MCF 10A (cell line): Measurements from ENCODE around the gene PPP1CA. TPM values are rescaled to one million over a fixed set of nuclear protein-coding genes. Genes with fewer than 3 reads are reported as not detected.

Source experiments
- BruUV-seq: library from RNA; stranded (reverse); fragments of 400-500 nt; replicated peaks from 2 replicates; lab custom pipeline; 2021; lab: Mats Ljungman, UMichigan
- CTCF ChIA-PET: fragments of 300-600 bp; sonication (Branson Sonifier 250); formaldehyde crosslinking; extraction: SDS; loops from one replicate; lab custom pipeline; 2021; ENCODE audit warnings: antibody characterized with exemption, inconsistent platforms; lab: Yijun Ruan, JAX
- POLR2A ChIA-PET: fragments of 300-600, 350-650 bp; sonication (Branson Sonifier 250); formaldehyde crosslinking; extraction: SDS; loops from one replicate; lab custom pipeline; 2020; ENCODE audit warnings: antibody characterized with exemption, inconsistent platforms; lab: Yijun Ruan, JAX
- DNase-seq: peaks from one replicate; pipeline ENCODE4 v3.0.0-alpha.2; 2018; ENCODE audit not compliant: unreplicated experiment
- H3K27ac Mint-ChIP-seq: one replicate; pipeline ENCODE4 v1.8.0; 2022; ENCODE audit warnings: mild to moderate bottlenecking, low read depth, mixed read lengths; ENCODE audit not compliant: unreplicated experiment
- H3K27me3 Mint-ChIP-seq: one replicate; pipeline ENCODE4 v1.8.0; 2022; ENCODE audit warnings: mixed read lengths; ENCODE audit not compliant: insufficient read depth, unreplicated experiment
- H3K36me3 Mint-ChIP-seq: one replicate; pipeline ENCODE4 v1.8.0; 2022; ENCODE audit warnings: mild to moderate bottlenecking, moderate library complexity, mixed read lengths; ENCODE audit not compliant: insufficient read depth, unreplicated experiment
- H3K4me1 Mint-ChIP-seq: one replicate; pipeline ENCODE4 v1.8.0; 2022; ENCODE audit warnings: mixed read lengths; ENCODE audit not compliant: insufficient read depth, unreplicated experiment
- H3K4me3 Mint-ChIP-seq: one replicate; pipeline ENCODE4 v1.8.0; 2022; ENCODE audit warnings: mild to moderate bottlenecking, moderate library complexity, mixed read lengths; ENCODE audit not compliant: unreplicated experiment
- H3K9me3 Mint-ChIP-seq: one replicate; pipeline ENCODE4 v1.8.0; 2022; ENCODE audit warnings: mixed read lengths; ENCODE audit not compliant: unreplicated experiment
- CTCF ChIP-seq: fragments of 200-600 bp; IDR thresholded peaks from one replicate; pipeline ENCODE4 v1.8.0; 2022; ENCODE audit warnings: antibody characterized with exemption, mild to moderate bottlenecking; ENCODE audit not compliant: unreplicated experiment
- intact Hi-C: fragments of 100-400 bp; cut with micrococcal nuclease; formaldehyde crosslinking; loops from 2 replicates; pipeline ENCODE4 v1.14.1; 2022
- total RNA-seq: library from RNA; stranded (reverse); gene quantifications from 2 replicates; pipeline ENCODE4 v1.2.3, GENCODE V29; 2022

PPP1CA gene
- total RNA-seq, 1 experiment from 2014 or later, result 143 TPM

- Mint-ChIP-seq H3K9me3 (no peaks in the 10 kb centered on the region), H3K27ac (no peak overlapping the region), H3K27me3 (no peaks in the 10 kb centered on the region), H3K36me3 (peaks cover 22% of the 10 kb centered on the region), H3K4me3 (peak overlapping the region; percentile 82), H3K4me1 (peaks cover 17% of the 10 kb centered on the region)
- intact Hi-C loops, result loop anchor here (2.0 kb wide), 1 partner anchor 65 kb away; no protein-coding TSS in a partner anchor
- DNase-seq, result no peak
- BruUV-seq, result TSS peak; percentile 32
- ChIA-PET CTCF (no interaction called here), POLR2A (interaction anchor here (0.7 to 1.3 kb wide), 3 partner anchors 13 to 40 kb away, joined by 3 to 4 read pairs (median 3); partner anchors contain the start of genes PPP1CA and RPS6KB2)
- TF ChIP-seq CTCF, result no peak
Observed at GRCh38 chr11:67441731-67442351, 40.2 kb upstream of the PPP1CA start.

GRCh38 chr11:67441098-67441563 is 39.5 kb upstream of the PPP1CA start:
- CTCF ChIA-PET, result no interaction called here
- POLR2A ChIA-PET, result interaction anchor here (0.5 to 1.3 kb wide), 4 partner anchors 12 to 128 kb away, joined by 3 to 4 read pairs (median 3); partner anchors contain the start of genes PPP1CA and RPS6KB2
- no peak overlapping the region for H3K27ac Mint-ChIP-seq

GRCh38 chr11:67440229-67441097 is 38.8 kb upstream of the PPP1CA start:
- intact Hi-C loops, result no loop called here
- Mint-ChIP-seq H3K27me3 (no peaks in the 10 kb centered on the region), H3K36me3 (peaks cover 34% of the 10 kb centered on the region), H3K4me1 (peaks cover 15% of the 10 kb centered on the region), H3K4me3 (peak overlapping the region; percentile 47), H3K9me3 (no peaks in the 10 kb centered on the region), H3K27ac (no peak overlapping the region)
- CTCF ChIA-PET, result no interaction called here
- POLR2A ChIA-PET, result interaction anchor here (0.5 to 1.3 kb wide), 3 partner anchors 12 to 129 kb away, joined by 3 read pairs; partner anchors contain the start of gene RPS6KB2
- no TSS peak for BruUV-seq
- no peak for TF ChIP-seq CTCF
- no peak for DNase-seq

More at GRCh38 chr11:67441098-67441563, 39.5 kb upstream of the PPP1CA start:
- peaks cover 27% of the 10 kb centered on the region for H3K36me3 Mint-ChIP-seq
- intact Hi-C loops, result no loop called here
- peaks cover 17% of the 10 kb centered on the region for H3K4me1 Mint-ChIP-seq
- TF ChIP-seq CTCF, result no peak
- H3K4me3 Mint-ChIP-seq, result no peak overlapping the region
- no peak for DNase-seq
- BruUV-seq, result no TSS peak
- H3K27me3 Mint-ChIP-seq, result no peaks in the 10 kb centered on the region
- H3K9me3 Mint-ChIP-seq, result no peaks in the 10 kb centered on the region
